NCI-H2196 treated with DMSO at 0.1 percent for 48 hours (cell line): ENCODE data around the gene DNAJA4.
"Not testable (repeated sequence)": the region's sequence is repeated elsewhere in the genome, so short reads cannot be mapped to it uniquely, and the experiment has no call there.

Experiments used
- DNase-seq: peaks from one replicate; lab custom pipeline; 2025; ENCODE audit not compliant: unreplicated experiment; lab: John Stamatoyannopoulos, UW

DNAJA4 gene

GRCh38 chr15:78243491-78243941 is 20.8 kb upstream of the DNAJA4 start:
- DNase-seq, result no peak

GRCh38 chr15:78244101-78244500 is 20.3 kb upstream of the DNAJA4 start:
- no peak for DNase-seq

- DNase-seq, result no peak
Observed at GRCh38 chr15:78244893-78245292, 19.5 kb upstream of the DNAJA4 start.

GRCh38 chr15:78245392-78245791 is 19.0 kb upstream of the DNAJA4 start:
- DNase-seq, result not testable (repeated sequence)

- DNase-seq, result not testable (repeated sequence)
Observed at GRCh38 chr15:78245976-78246620, 18.3 kb upstream of the DNAJA4 start.

GRCh38 chr15:78247911-78248310 is 16.5 kb upstream of the DNAJA4 start:
- no peak for DNase-seq

- no peak for DNase-seq
Observed at GRCh38 chr15:78249131-78249530, 15.2 kb upstream of the DNAJA4 start.

- DNase-seq, result no peak
Observed at GRCh38 chr15:78251136-78251535, 13.2 kb upstream of the DNAJA4 start.

GRCh38 chr15:78255421-78256043 is 8.8 kb upstream of the DNAJA4 start:
- DNase-seq, result no peak

GRCh38 chr15:78256044-78256437 is 8.3 kb upstream of the DNAJA4 start:
- DNase-seq, result no peak

- DNase-seq, result no peak
Observed at GRCh38 chr15:78257681-78258080, 6.7 kb upstream of the DNAJA4 start.

- DNase-seq, result no peak
Observed at GRCh38 chr15:78259232-78259631, 5.1 kb upstream of the DNAJA4 start.

- DNase-seq, result no peak
Observed at GRCh38 chr15:78260489-78260888, 3.9 kb upstream of the DNAJA4 start.

- DNase-seq, result no peak
Observed at GRCh38 chr15:78261062-78261461, 3.3 kb upstream of the DNAJA4 start.

GRCh38 chr15:78263351-78263781 is 996 bp upstream of the DNAJA4 start:
- no peak for DNase-seq

GRCh38 chr15:78263907-78264303 is 457 bp upstream of the DNAJA4 start:
- DNase-seq, result no peak

- DNase-seq, result no peak
Observed at GRCh38 chr15:78265137-78265460, 737 bp downstream of the DNAJA4 start.

GRCh38 chr15:78265752-78266224 is 1.4 kb downstream of the DNAJA4 start:
- DNase-seq, result no peak

- DNase-seq, result no peak
Observed at GRCh38 chr15:78266229-78266628, 1.9 kb downstream of the DNAJA4 start.

GRCh38 chr15:78266806-78267205 is 2.4 kb downstream of the DNAJA4 start:
- no peak for DNase-seq

GRCh38 chr15:78272316-78272715 is 8.0 kb downstream of the DNAJA4 start:
- no peak for DNase-seq

GRCh38 chr15:78272776-78273175 is 8.4 kb downstream of the DNAJA4 start:
- DNase-seq, result no peak

GRCh38 chr15:78274994-78275393 is 10.6 kb downstream of the DNAJA4 start:
- no peak for DNase-seq
